ENCODE data around the gene MRTO4. TPM values are rescaled to one million over a fixed set of nuclear protein-coding genes. Genes with fewer than 3 reads are reported as not detected.

MRTO4 gene
- total RNA-seq, 1 experiment from 2014 or later, result 54.6 TPM

DNA sequence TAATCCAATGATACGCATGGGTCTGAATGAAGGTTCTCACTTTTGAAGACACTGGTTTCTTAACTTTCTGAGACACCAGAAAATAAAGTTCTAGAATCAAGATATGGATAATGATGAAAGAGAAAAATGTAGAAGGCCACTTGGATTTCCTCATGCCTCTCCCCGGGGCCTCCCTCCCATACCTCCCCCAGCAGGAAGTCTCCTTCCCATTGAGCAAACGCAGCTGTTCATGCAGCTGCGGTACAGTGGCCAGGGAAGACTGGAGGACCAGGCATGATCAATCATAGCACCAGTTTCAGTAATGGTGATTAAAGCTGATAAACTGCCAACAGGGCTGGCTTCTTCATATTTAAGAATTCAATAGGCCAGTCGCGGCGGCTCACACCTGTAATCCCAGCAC lies 30.6 kb upstream of the MRTO4 start (continued):
- TF ChIP-seq, protein P1, sequence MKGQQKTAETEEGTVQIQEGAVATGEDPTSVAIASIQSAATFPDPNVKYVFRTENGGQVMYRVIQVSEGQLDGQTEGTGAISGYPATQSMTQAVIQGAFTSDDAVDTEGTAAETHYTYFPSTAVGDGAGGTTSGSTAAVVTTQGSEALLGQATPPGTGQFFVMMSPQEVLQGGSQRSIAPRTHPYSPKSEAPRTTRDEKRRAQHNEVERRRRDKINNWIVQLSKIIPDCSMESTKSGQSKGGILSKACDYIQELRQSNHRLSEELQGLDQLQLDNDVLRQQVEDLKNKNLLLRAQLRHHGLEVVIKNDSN (CRISPR knock-in tag; IDR thresholded peaks at IDR 0.05), result no peak
- TF ChIP-seq, protein P2, sequence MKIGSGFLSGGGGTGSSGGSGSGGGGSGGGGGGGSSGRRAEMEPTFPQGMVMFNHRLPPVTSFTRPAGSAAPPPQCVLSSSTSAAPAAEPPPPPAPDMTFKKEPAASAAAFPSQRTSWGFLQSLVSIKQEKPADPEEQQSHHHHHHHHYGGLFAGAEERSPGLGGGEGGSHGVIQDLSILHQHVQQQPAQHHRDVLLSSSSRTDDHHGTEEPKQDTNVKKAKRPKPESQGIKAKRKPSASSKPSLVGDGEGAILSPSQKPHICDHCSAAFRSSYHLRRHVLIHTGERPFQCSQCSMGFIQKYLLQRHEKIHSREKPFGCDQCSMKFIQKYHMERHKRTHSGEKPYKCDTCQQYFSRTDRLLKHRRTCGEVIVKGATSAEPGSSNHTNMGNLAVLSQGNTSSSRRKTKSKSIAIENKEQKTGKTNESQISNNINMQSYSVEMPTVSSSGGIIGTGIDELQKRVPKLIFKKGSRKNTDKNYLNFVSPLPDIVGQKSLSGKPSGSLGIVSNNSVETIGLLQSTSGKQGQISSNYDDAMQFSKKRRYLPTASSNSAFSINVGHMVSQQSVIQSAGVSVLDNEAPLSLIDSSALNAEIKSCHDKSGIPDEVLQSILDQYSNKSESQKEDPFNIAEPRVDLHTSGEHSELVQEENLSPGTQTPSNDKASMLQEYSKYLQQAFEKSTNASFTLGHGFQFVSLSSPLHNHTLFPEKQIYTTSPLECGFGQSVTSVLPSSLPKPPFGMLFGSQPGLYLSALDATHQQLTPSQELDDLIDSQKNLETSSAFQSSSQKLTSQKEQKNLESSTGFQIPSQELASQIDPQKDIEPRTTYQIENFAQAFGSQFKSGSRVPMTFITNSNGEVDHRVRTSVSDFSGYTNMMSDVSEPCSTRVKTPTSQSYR (CRISPR knock-in tag; IDR thresholded peaks at IDR 0.05), result no peak
- TF ChIP-seq ZNF232 (CRISPR knock-in tag; IDR thresholded peaks at IDR 0.05) (no peak), TP53 (CRISPR knock-in tag; IDR thresholded peaks at IDR 0.05) (no peak)
- TF ChIP-seq, protein P3, sequence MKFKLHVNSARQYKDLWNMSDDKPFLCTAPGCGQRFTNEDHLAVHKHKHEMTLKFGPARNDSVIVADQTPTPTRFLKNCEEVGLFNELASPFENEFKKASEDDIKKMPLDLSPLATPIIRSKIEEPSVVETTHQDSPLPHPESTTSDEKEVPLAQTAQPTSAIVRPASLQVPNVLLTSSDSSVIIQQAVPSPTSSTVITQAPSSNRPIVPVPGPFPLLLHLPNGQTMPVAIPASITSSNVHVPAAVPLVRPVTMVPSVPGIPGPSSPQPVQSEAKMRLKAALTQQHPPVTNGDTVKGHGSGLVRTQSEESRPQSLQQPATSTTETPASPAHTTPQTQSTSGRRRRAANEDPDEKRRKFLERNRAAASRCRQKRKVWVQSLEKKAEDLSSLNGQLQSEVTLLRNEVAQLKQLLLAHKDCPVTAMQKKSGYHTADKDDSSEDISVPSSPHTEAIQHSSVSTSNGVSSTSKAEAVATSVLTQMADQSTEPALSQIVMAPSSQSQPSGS (CRISPR knock-in tag; IDR thresholded peaks at IDR 0.05; ENCODE audit: borderline replicate concordance, low read depth), result no peak

DNA sequence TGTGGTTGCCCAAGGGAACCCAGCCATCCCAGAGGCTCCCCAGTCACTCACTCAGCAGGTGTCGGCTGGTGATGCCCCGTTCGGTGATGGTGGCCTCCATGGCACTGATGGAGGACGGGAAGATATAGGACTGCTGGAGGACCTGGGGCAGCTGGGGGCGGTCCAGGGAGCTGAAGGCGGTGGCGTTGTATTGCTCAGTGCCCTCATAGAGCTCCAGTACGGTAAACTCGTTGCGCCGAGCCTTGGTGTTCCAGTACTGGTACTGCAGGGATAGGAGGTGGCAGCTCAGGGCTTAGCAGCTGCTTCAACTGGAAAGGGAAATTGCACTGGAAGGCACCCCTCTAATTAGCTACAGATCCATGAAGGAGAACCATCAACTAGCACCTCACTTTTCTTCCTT lies 29.0 kb upstream of the MRTO4 start:
- CTCF ChIA-PET, result no interaction called here
- TF ChIP-seq ZNF219 (CRISPR knock-in tag; IDR thresholded peaks at IDR 0.05; ENCODE audit: borderline replicate concordance) (no peak), ZNF416 (CRISPR knock-in tag; IDR thresholded peaks at IDR 0.05) (no peak), SP1 (CRISPR knock-in tag; conservative IDR thresholded peaks at IDR 0.05) (no peak), IRF2 (CRISPR knock-in tag; IDR thresholded peaks at IDR 0.05; ENCODE audit: borderline replicate concordance, low read depth) (no peak), EMX1 (CRISPR knock-in tag; IDR thresholded peaks at IDR 0.05) (no peak), JUN (CRISPR knock-in tag; IDR thresholded peaks at IDR 0.05) (no peak), MXD4 (CRISPR knock-in tag; IDR thresholded peaks at IDR 0.05; ENCODE audit: borderline replicate concordance) (no peak), SMAD4 (CRISPR knock-in tag; IDR thresholded peaks at IDR 0.05) (no peak), RORB (CRISPR knock-in tag; IDR thresholded peaks at IDR 0.05) (no peak)
- TF ChIP-seq, protein P4, sequence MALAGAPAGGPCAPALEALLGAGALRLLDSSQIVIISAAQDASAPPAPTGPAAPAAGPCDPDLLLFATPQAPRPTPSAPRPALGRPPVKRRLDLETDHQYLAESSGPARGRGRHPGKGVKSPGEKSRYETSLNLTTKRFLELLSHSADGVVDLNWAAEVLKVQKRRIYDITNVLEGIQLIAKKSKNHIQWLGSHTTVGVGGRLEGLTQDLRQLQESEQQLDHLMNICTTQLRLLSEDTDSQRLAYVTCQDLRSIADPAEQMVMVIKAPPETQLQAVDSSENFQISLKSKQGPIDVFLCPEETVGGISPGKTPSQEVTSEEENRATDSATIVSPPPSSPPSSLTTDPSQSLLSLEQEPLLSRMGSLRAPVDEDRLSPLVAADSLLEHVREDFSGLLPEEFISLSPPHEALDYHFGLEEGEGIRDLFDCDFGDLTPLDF (CRISPR knock-in tag; IDR thresholded peaks at IDR 0.05), result no peak
- TF ChIP-seq, protein P5, sequence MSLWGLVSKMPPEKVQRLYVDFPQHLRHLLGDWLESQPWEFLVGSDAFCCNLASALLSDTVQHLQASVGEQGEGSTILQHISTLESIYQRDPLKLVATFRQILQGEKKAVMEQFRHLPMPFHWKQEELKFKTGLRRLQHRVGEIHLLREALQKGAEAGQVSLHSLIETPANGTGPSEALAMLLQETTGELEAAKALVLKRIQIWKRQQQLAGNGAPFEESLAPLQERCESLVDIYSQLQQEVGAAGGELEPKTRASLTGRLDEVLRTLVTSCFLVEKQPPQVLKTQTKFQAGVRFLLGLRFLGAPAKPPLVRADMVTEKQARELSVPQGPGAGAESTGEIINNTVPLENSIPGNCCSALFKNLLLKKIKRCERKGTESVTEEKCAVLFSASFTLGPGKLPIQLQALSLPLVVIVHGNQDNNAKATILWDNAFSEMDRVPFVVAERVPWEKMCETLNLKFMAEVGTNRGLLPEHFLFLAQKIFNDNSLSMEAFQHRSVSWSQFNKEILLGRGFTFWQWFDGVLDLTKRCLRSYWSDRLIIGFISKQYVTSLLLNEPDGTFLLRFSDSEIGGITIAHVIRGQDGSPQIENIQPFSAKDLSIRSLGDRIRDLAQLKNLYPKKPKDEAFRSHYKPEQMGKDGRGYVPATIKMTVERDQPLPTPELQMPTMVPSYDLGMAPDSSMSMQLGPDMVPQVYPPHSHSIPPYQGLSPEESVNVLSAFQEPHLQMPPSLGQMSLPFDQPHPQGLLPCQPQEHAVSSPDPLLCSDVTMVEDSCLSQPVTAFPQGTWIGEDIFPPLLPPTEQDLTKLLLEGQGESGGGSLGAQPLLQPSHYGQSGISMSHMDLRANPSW (CRISPR knock-in tag; conservative IDR thresholded peaks at IDR 0.05; ENCODE audit: low read depth), result no peak
- TF ChIP-seq, protein P3 (CRISPR knock-in tag; IDR thresholded peaks at IDR 0.05; ENCODE audit: borderline replicate concordance, low read depth), result no peak
- TF ChIP-seq, protein P1 (CRISPR knock-in tag; IDR thresholded peaks at IDR 0.05), result no peak
- TF ChIP-seq, protein P6, sequence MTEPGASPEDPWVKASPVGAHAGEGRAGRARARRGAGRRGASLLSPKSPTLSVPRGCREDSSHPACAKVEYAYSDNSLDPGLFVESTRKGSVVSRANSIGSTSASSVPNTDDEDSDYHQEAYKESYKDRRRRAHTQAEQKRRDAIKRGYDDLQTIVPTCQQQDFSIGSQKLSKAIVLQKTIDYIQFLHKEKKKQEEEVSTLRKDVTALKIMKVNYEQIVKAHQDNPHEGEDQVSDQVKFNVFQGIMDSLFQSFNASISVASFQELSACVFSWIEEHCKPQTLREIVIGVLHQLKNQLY (CRISPR knock-in tag; IDR thresholded peaks at IDR 0.05), result no peak
- TF ChIP-seq, protein P7, sequence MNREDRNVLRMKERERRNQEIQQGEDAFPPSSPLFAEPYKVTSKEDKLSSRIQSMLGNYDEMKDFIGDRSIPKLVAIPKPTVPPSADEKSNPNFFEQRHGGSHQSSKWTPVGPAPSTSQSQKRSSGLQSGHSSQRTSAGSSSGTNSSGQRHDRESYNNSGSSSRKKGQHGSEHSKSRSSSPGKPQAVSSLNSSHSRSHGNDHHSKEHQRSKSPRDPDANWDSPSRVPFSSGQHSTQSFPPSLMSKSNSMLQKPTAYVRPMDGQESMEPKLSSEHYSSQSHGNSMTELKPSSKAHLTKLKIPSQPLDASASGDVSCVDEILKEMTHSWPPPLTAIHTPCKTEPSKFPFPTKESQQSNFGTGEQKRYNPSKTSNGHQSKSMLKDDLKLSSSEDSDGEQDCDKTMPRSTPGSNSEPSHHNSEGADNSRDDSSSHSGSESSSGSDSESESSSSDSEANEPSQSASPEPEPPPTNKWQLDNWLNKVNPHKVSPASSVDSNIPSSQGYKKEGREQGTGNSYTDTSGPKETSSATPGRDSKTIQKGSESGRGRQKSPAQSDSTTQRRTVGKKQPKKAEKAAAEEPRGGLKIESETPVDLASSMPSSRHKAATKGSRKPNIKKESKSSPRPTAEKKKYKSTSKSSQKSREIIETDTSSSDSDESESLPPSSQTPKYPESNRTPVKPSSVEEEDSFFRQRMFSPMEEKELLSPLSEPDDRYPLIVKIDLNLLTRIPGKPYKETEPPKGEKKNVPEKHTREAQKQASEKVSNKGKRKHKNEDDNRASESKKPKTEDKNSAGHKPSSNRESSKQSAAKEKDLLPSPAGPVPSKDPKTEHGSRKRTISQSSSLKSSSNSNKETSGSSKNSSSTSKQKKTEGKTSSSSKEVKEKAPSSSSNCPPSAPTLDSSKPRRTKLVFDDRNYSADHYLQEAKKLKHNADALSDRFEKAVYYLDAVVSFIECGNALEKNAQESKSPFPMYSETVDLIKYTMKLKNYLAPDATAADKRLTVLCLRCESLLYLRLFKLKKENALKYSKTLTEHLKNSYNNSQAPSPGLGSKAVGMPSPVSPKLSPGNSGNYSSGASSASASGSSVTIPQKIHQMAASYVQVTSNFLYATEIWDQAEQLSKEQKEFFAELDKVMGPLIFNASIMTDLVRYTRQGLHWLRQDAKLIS (CRISPR knock-in tag; IDR thresholded peaks at IDR 0.05; ENCODE audit: borderline replicate concordance), result no peak
- peaks cover 88% of the 10 kb centered on the region for H3K36me3 Mint-ChIP-seq
- H3K27me3 Mint-ChIP-seq (ENCODE audit: low read depth), result no peaks in the 10 kb centered on the region
- DNase-seq (ENCODE audit: low spot score) (no peak), ATAC-seq (no peak)
- H3K9me3 Mint-ChIP-seq, result no peaks in the 10 kb centered on the region
- POLR2A ChIA-PET, result no interaction called here
- H3K4me1 Mint-ChIP-seq, result no peaks in the 10 kb centered on the region
- no peak overlapping the region for H3K27ac Mint-ChIP-seq
- no peak overlapping the region for H3K4me3 Mint-ChIP-seq
